NCI-H524 treated with DMSO at 0.1 percent for 48 hours (cell line): ENCODE results near the gene P3H2.
"Not testable (repeated sequence)": the region's sequence is repeated elsewhere in the genome, so short reads cannot be mapped to it uniquely, and the experiment has no call there.

Source experiments
- DNase-seq: peaks from one replicate; lab custom pipeline; 2025; lab: John Stamatoyannopoulos, UW

P3H2 gene

GRCh38 chr3:190084983-190085382, 35.7 kb downstream of the P3H2 start:
- DNase-seq: no peak

- DNase-seq: no peak
Measured at GRCh38 chr3:190083635-190084034, 37.1 kb downstream of the P3H2 start.

- no peak for DNase-seq
Measured at GRCh38 chr3:190081389-190081788, 39.3 kb downstream of the P3H2 start.

- not testable (repeated sequence) for DNase-seq
Measured at GRCh38 chr3:190079173-190079572, 41.5 kb downstream of the P3H2 start.

DNA sequence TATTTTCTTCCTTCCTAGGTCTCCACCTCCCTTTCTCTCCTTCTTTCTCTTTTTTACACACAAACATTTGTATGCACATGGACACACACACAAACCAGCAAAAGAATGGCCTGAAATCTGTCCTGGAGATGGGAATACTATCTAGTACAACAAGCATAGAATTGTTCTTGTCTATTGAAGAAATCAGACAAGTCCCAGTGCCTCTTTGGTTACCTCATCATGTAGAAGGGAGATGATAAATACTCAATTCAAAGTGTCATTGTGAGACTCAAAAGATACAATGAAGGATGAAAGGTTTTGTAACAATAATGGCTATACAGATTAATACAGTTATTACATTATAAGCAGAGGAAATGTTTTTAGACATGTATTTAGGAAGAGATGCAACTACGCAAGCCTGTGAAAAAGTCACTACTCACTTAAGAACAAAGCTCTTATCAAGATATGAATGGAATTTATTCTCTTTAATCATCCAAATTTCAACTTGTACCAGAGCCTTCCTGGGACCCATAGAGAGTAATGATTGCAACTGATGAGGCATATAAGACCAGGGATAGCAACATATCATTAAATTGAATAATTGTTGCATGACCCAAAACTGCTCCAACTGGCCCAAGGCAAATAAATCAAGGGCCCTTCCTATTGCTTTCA, 43.2 kb downstream of the P3H2 start:
- DNase-seq: no peak

DNA sequence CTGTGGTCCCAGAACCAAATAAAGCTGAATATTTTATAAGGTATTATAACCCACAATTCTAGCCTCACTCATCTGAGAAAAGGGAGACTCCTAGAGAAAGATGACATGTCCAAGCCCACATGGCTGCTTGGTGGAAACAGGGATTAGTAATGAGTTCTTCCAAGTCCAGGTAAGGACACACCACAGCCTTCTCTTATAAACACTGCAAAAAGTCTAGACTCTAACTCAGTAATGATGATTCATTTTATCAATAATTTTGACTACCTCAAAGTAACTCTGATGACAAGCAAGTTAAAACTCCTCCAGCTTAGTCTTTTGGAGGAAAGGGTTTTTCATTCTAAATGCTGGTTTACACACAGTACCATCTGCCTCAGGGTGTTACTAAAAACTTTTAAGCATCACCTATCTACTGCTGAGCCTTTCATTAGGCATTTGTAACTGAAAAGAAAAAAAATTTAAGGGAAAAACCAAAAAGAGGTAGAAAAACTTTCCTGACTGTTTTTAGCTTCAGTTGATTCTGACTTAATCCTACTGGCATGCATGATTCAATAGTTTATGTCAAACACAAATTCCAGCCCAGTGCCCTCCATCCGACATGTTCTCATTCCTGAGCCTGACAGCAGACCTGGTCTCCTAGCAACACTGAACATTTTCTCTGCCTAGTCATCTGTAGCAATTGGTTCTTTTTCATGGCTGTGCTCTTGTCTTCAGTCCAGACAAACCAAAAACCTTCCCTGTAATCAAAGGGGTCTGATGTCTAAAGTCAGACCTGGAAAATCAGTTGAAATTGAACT, 43.9 kb downstream of the P3H2 start:
- no peak for DNase-seq

GRCh38 chr3:190076136-190076535, 44.6 kb downstream of the P3H2 start:
- DNase-seq: no peak

DNA sequence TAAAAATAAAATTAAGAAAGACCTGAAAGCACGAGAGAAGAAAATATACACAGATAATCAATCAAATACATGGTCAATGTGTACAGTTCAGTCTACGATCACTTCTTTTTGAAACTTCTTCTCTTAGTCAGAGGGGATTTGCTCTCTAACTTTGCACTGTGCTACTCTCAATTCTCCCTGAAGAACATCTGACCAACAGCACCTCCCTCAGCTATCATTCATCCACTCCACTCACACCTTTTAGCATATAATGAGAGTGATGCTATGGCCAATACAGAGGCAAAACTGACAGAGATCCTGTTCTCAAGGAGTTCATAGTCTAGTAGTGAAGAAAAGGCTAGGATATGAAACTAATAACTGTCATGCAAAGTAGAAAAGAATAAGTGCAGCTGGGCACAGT, 45.9 kb downstream of the P3H2 start:
- no peak for DNase-seq

- DNase-seq: no peak
Measured at GRCh38 chr3:190073264-190074008, 47.3 kb downstream of the P3H2 start.

GRCh38 chr3:190072856-190073255, 47.8 kb downstream of the P3H2 start:
- DNase-seq: no peak

- DNase-seq: not testable (repeated sequence)
Measured at GRCh38 chr3:190071921-190072320, 48.8 kb downstream of the P3H2 start.

GRCh38 chr3:190070622-190071347, 49.9 kb downstream of the P3H2 start:
- no peak for DNase-seq

- DNase-seq: no peak
Measured at GRCh38 chr3:190065204-190065603, 55.5 kb downstream of the P3H2 start.

DNA sequence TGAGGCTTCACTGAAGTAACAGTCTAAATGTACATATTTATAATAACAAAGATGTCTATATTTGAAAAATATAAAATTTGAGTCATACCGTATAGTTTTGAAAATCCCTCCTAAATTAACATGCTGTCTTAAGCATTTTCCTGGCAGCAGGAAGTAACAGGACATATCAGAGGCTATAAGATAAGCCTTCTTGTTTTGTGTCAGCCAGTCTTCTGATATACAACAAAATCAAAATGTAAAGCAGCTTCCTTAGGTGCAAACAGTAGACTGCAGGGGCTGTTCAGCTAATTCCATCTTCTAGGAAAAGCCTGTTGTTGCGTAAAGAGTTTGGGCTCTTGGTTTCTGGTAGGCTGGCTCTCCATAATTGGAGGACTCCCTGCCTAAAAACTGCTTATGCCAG, 56.0 kb downstream of the P3H2 start:
- no peak for DNase-seq

DNA sequence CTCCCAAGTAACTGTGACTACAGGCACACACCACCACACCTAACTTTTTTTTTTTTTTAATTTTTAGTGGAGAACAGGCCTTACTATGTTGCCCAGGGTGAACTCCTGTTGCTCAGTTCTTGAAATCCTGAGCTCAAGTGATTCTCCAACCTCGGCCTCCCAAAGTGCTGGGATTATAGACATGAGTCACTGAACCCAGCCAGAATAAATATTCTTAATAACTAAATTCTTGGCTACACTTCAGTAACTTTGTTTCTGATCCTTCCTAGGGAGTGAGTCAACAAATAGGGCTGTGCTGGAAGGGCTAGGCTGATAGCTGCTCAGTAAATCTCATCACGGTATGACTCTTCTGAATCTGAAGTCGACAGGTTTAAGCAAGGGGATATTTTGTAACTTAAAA, 56.6 kb downstream of the P3H2 start:
- no peak for DNase-seq

DNA sequence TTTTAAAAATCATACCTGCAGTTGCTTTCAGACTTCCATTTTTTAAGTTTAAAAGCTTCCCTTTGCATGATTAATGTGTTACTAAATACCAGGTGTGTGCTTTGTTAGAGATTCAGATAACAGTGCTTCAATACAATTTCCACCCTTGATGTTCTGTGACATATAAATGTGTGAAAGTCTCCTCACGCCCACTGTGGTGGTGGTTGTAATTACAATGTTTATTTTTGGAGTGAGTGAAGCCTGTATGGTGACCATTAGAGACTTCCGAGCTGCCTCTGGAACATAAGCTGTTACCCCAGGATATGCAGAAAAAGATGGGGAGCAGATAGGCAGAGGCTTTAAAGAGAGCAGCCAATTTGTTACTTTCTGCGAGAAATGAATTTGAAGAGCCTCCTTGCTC, 57.2 kb downstream of the P3H2 start:
- DNase-seq: no peak

- no peak for DNase-seq
Measured at GRCh38 chr3:190060192-190060775, 60.4 kb downstream of the P3H2 start.

- DNase-seq: no peak
Measured at GRCh38 chr3:190059242-190059590, 61.5 kb downstream of the P3H2 start.

DNA sequence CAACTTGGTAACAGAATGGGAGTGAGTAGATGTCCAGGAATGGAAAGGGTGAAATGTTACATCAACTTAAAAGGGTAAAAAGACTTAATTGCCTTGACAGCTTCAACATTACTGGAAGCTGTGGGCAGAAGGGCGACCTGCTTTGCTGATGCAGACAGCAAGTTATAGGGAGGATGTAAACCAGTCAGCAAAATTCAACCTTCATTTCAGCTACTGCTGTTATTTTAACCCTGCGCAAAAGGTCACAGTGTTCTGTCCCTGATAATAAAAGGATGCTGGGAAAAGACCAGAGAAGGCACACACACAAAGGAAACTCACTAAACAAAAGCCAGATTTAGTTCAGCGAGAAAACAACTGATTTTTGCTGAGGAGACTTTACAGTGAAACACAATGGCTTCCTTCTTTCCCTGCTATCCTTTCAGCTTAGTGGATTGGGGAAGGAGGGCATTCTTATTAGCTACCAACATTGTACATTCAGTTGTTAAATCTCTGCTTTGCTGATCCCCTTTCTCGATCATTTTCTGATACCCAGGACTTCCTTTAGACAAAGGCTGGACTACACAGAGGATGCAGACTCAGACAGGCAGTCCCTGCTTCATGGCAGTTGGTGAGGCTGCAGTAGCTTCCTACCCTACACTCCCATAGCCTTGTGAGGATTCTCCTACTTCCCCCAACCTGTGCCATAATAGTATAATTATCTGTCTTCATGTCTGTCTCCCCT, 62.0 kb downstream of the P3H2 start:
- no peak for DNase-seq

DNA sequence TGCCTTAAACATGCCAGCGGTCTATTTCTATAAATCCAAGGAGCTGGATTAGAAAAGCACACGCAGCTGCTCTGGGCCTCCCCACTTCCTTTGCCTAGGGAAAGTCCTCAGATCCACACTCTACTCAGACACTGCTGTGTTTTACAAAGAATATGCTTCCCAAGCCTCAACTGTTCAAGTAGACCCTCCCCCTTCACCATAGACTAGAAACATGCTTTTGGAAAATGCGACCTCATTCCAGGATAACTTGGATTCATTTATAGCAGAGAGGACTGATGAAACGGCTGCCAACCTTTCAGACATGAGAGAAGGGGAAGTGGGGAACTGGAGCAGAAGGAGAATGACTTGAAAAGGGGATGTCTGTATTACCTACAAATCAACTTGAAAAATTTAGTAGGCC, 64.0 kb downstream of the P3H2 start:
- no peak for DNase-seq

DNA sequence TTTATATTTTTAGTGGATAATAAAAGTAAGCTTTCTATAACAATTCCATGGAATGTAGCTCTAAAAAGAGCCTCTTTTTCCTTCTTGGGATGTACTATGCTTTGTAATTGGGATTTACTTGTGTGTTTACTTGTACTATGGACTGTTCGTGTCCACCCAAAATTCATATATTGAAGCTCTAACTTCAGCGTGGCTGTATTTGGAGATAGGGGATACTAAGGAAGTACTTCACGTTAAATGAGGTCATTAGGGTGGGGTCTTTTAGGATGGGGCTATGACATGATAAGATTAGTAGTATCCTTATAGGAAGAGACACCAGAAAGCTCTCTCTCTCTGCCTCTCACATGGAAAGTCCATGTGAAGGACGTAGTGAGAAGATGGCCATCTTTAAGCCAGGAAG, 64.9 kb downstream of the P3H2 start:
- DNase-seq: no peak
